Activated CD4-positive, alpha-beta T cell treated with anti-CD3 and anti-CD28 coated beads, Interleukin-2, Interleukin-6, amounts not matched to agents 100 ng/mL and 50 ng/mL, durations not matched to agents 16 hours and 8 hours (primary cell): Measurements from ENCODE around the gene CAMK2G.

ENCODE experiments used
- DNase-seq: peaks from one replicate; pipeline ENCODE4 v3.0.0-alpha.2; 2020

CAMK2G gene

DNA sequence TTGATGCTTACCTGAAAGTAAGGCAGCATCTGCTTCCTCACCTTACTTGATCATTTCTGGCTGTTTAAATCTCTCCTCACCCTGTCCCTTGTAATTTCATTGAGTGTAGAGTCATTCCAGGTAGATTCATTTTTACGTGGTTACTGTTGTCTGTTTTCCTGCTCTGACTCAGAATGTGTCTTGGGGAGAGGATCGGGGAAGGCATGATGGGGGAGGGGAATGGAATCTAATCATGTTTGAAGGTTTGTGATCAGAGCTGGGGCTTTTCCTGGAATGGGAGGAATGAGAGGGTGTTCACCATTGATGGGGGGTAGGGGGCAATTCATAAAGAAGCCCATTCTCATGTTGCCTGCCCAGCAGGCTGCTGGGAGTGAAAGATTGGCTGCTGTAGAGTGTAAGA, 111.4 kb downstream of the CAMK2G start:
- peak; percentile 88 for DNase-seq
